Measurements from ENCODE around the gene SIN3B.
A peak's percentile ranks its signal among the peaks of the same experiment; 100 is the strongest.

SIN3B gene

GRCh38 chr19:16824658-16825311 lies 4.4 kb upstream of the SIN3B start:
- DNase-seq, result no peak

GRCh38 chr19:16825312-16826052 lies 3.7 kb upstream of the SIN3B start:
- DNase-seq, result peak; percentile 14

- no peak for DNase-seq
These were observed 658 bp downstream of the SIN3B start for GRCh38 chr19:16829822-16830289.

GRCh38 chr19:16830679-16831078 lies 1.5 kb downstream of the SIN3B start:
- no peak for DNase-seq

- DNase-seq, result no peak
These were observed 2.3 kb downstream of the SIN3B start for GRCh38 chr19:16831531-16831930.

GRCh38 chr19:16834747-16835146 lies 5.5 kb downstream of the SIN3B start:
- DNase-seq, result no peak

GRCh38 chr19:16836115-16837034 lies 7.2 kb downstream of the SIN3B start:
- DNase-seq, result no peak

GRCh38 chr19:16837035-16837362 lies 7.8 kb downstream of the SIN3B start:
- no peak for DNase-seq

GRCh38 chr19:16841391-16841926 lies 12.3 kb downstream of the SIN3B start:
- no peak for DNase-seq

GRCh38 chr19:16846901-16847300 lies 17.7 kb downstream of the SIN3B start:
- DNase-seq, result no peak

GRCh38 chr19:16847430-16847829 lies 18.2 kb downstream of the SIN3B start:
- DNase-seq, result no peak

- DNase-seq, result no peak
These were observed 20.0 kb downstream of the SIN3B start for GRCh38 chr19:16849168-16849567.

- no peak for DNase-seq
These were observed 20.9 kb downstream of the SIN3B start for GRCh38 chr19:16850133-16850532.

GRCh38 chr19:16851031-16851712 lies 22.0 kb downstream of the SIN3B start:
- DNase-seq, result no peak

- no peak for DNase-seq
These were observed 23.9 kb downstream of the SIN3B start for GRCh38 chr19:16853066-16853465.

GRCh38 chr19:16856091-16856490 lies 26.9 kb downstream of the SIN3B start:
- no peak for DNase-seq

- DNase-seq, result no peak
These were observed 30.4 kb downstream of the SIN3B start for GRCh38 chr19:16859626-16860025.

GRCh38 chr19:16860118-16860517 lies 30.9 kb downstream of the SIN3B start:
- no peak for DNase-seq

- no peak for DNase-seq
These were observed 31.8 kb downstream of the SIN3B start for GRCh38 chr19:16861011-16861410.

GRCh38 chr19:16861834-16862233 lies 32.6 kb downstream of the SIN3B start:
- DNase-seq, result no peak

- DNase-seq, result no peak
These were observed 33.7 kb downstream of the SIN3B start for GRCh38 chr19:16862826-16863415.

GRCh38 chr19:16867211-16867610 lies 38.0 kb downstream of the SIN3B start:
- no peak for DNase-seq
